WTC11 (cell line): ENCODE measurements around the gene LRFN2. TPM values are rescaled to one million over a fixed set of nuclear protein-coding genes. Genes with fewer than 3 reads are reported as not detected.

ENCODE experiments used
- ATAC-seq: fragments of 200-7000 bp; cut with Tn5 transposase; 2 replicates; pipeline ENCODE4 v1.10.0; 2021; ENCODE audit warnings: mild to moderate bottlenecking, moderate library complexity
- CTCF ChIA-PET: fragments of 300-600 bp; sonication (Branson Sonifier 250); formaldehyde crosslinking; loops from one replicate; lab custom pipeline; 2021; ENCODE audit warnings: antibody characterized with exemption; lab: Charles Lee
- POLR2A ChIA-PET: fragments of 350-600 bp; sonication (Branson Sonifier 250); formaldehyde crosslinking; loops from one replicate; lab custom pipeline; 2021; ENCODE audit warnings: antibody characterized with exemption; lab: Charles Lee
- DNase-seq: peaks from one replicate; pipeline ENCODE4 v3.0.0; 2021; ENCODE audit warnings: low spot score
- H3K27ac Mint-ChIP-seq: 2 replicates; pipeline ENCODE4 v1.8.0; 2021; ENCODE audit warnings: mixed read lengths
- H3K27me3 Mint-ChIP-seq: 2 replicates; pipeline ENCODE4 v1.8.0; 2021; ENCODE audit warnings: low read depth, mild to moderate bottlenecking, moderate library complexity, mixed read lengths
- H3K36me3 Mint-ChIP-seq: 2 replicates; pipeline ENCODE4 v1.8.0; 2021; ENCODE audit warnings: mixed read lengths
- H3K4me1 Mint-ChIP-seq: 2 replicates; pipeline ENCODE4 v1.8.0; 2022; ENCODE audit warnings: mixed read lengths
- H3K4me3 Mint-ChIP-seq: 2 replicates; pipeline ENCODE4 v1.8.0; 2021; ENCODE audit warnings: mild to moderate bottlenecking, moderate library complexity, mixed read lengths
- H3K9me3 Mint-ChIP-seq: 2 replicates; pipeline ENCODE4 v1.8.0; 2021; ENCODE audit warnings: mixed read lengths
- ATF1 ChIP-seq: sonication (generic); formaldehyde crosslinking; IDR thresholded peaks from 2 replicates; pipeline ENCODE4 v1.8.1; 2023; ENCODE audit warnings: mild to moderate bottlenecking, moderate library complexity, missing genetic modification reagents
- ERG ChIP-seq: fragments of 250-450 bp; sonication (Bioruptor Pico); IDR thresholded peaks from 2 replicates; pipeline ENCODE4 v1.8.0; 2021; ENCODE audit warnings: mild to moderate bottlenecking
- ETV6 ChIP-seq: sonication (generic); formaldehyde crosslinking; IDR thresholded peaks from 2 replicates; pipeline ENCODE4 v1.8.1; 2022; ENCODE audit warnings: mild to moderate bottlenecking, missing genetic modification reagents
- FOXJ3 ChIP-seq: sonication (generic); formaldehyde crosslinking; IDR thresholded peaks from 2 replicates; pipeline ENCODE4 v1.9.0; 2021; ENCODE audit warnings: missing genetic modification reagents, mild to moderate bottlenecking, borderline replicate concordance
- FOXK1 ChIP-seq: sonication (generic); formaldehyde crosslinking; IDR thresholded peaks from 2 replicates; pipeline ENCODE4 v1.8.0; 2022; ENCODE audit warnings: mild to moderate bottlenecking, moderate library complexity, missing genetic modification reagents
- HMGXB4 ChIP-seq: sonication (generic); formaldehyde crosslinking; IDR thresholded peaks from 2 replicates; pipeline ENCODE4 v1.8.1; 2023; ENCODE audit warnings: mild to moderate bottlenecking, moderate library complexity, missing genetic modification reagents
- JUN ChIP-seq: sonication (generic); formaldehyde crosslinking; IDR thresholded peaks from 2 replicates; pipeline ENCODE4 v1.8.0; 2023; ENCODE audit warnings: mild to moderate bottlenecking, missing genetic modification reagents
- NR1H2 ChIP-seq: sonication (generic); formaldehyde crosslinking; IDR thresholded peaks from 2 replicates; pipeline ENCODE4 v1.9.0; 2021; ENCODE audit warnings: mild to moderate bottlenecking, moderate library complexity, missing genetic modification reagents
- RELA ChIP-seq: sonication (generic); formaldehyde crosslinking; IDR thresholded peaks from 2 replicates; pipeline ENCODE4 v1.8.1; 2022; ENCODE audit warnings: missing genetic modification reagents, mild to moderate bottlenecking, borderline replicate concordance
- USF2 ChIP-seq: sonication (generic); formaldehyde crosslinking; IDR thresholded peaks from 2 replicates; pipeline ENCODE4 v1.8.1; 2023; ENCODE audit warnings: mild to moderate bottlenecking, missing genetic modification reagents, moderate library complexity
- ZBTB21 ChIP-seq: sonication (generic); formaldehyde crosslinking; IDR thresholded peaks from 2 replicates; pipeline ENCODE4 v1.8.1; 2023; ENCODE audit warnings: mild to moderate bottlenecking, missing genetic modification reagents, borderline replicate concordance
- total RNA-seq: library from RNA; stranded (reverse); gene quantifications from 3 replicates; pipeline ENCODE4 v1.2.3, GENCODE V29; 2021
- TF ChIP-seq, protein P1 (sequence below): sonication (generic); formaldehyde crosslinking; IDR thresholded peaks from 2 replicates; pipeline ENCODE4 v1.8.1; 2022; ENCODE audit warnings: mild to moderate bottlenecking, moderate library complexity, missing genetic modification reagents
- TF ChIP-seq, protein P2 (sequence below): fragments of 250-450 bp; sonication (Bioruptor Pico); IDR thresholded peaks from 2 replicates; pipeline ENCODE4 v1.9.0; 2021; ENCODE audit warnings: moderate library complexity, mild to moderate bottlenecking, inconsistent platforms, borderline replicate concordance
- TF ChIP-seq, protein P3 (sequence below): sonication (generic); formaldehyde crosslinking; IDR thresholded peaks from 2 replicates; pipeline ENCODE4 v1.8.1; 2023; ENCODE audit warnings: mild to moderate bottlenecking, missing genetic modification reagents
- TF ChIP-seq, protein P4 (sequence below): sonication (generic); formaldehyde crosslinking; IDR thresholded peaks from 2 replicates; pipeline ENCODE4 v1.8.0; 2022; ENCODE audit warnings: mild to moderate bottlenecking, missing genetic modification reagents
- TF ChIP-seq, protein P5 (sequence below): fragments of 250-450 bp; sonication (Bioruptor Pico); conservative IDR thresholded peaks from 2 replicates; pipeline ENCODE4 v1.9.0; 2021; ENCODE audit warnings: mild to moderate bottlenecking

Gene LRFN2
- total RNA-seq, 1 experiment from 2014 or later, result 1.6 TPM

- TF ChIP-seq USF2 (CRISPR knock-in tag) (no peak), HMGXB4 (CRISPR knock-in tag) (no peak), NR1H2 (CRISPR knock-in tag) (no peak), JUN (CRISPR knock-in tag) (no peak), FOXJ3 (CRISPR knock-in tag) (no peak), ZBTB21 (CRISPR knock-in tag) (no peak), ATF1 (CRISPR knock-in tag) (no peak), FOXK1 (CRISPR knock-in tag) (no peak), RELA (no peak), ERG (CRISPR knock-in tag) (no peak), ETV6 (CRISPR knock-in tag) (no peak)
- TF ChIP-seq, protein P1, sequence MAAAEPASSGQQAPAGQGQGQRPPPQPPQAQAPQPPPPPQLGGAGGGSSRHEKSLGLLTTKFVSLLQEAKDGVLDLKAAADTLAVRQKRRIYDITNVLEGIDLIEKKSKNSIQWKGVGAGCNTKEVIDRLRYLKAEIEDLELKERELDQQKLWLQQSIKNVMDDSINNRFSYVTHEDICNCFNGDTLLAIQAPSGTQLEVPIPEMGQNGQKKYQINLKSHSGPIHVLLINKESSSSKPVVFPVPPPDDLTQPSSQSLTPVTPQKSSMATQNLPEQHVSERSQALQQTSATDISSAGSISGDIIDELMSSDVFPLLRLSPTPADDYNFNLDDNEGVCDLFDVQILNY (CRISPR knock-in tag), result no peak
- TF ChIP-seq, protein P2, sequence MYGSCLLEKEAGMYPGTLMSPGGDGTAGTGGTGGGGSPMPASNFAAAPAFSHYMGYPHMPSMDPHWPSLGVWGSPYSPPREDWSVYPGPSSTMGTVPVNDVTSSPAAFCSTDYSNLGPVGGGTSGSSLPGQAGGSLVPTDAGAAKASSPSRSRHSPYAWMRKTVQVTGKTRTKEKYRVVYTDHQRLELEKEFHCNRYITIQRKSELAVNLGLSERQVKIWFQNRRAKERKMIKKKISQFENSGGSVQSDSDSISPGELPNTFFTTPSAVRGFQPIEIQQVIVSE (CRISPR knock-in tag), result no peak
- TF ChIP-seq, protein P3, sequence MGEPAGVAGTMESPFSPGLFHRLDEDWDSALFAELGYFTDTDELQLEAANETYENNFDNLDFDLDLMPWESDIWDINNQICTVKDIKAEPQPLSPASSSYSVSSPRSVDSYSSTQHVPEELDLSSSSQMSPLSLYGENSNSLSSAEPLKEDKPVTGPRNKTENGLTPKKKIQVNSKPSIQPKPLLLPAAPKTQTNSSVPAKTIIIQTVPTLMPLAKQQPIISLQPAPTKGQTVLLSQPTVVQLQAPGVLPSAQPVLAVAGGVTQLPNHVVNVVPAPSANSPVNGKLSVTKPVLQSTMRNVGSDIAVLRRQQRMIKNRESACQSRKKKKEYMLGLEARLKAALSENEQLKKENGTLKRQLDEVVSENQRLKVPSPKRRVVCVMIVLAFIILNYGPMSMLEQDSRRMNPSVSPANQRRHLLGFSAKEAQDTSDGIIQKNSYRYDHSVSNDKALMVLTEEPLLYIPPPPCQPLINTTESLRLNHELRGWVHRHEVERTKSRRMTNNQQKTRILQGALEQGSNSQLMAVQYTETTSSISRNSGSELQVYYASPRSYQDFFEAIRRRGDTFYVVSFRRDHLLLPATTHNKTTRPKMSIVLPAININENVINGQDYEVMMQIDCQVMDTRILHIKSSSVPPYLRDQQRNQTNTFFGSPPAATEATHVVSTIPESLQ (CRISPR knock-in tag), result no peak
- TF ChIP-seq, protein P4, sequence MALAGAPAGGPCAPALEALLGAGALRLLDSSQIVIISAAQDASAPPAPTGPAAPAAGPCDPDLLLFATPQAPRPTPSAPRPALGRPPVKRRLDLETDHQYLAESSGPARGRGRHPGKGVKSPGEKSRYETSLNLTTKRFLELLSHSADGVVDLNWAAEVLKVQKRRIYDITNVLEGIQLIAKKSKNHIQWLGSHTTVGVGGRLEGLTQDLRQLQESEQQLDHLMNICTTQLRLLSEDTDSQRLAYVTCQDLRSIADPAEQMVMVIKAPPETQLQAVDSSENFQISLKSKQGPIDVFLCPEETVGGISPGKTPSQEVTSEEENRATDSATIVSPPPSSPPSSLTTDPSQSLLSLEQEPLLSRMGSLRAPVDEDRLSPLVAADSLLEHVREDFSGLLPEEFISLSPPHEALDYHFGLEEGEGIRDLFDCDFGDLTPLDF, result no peak
- TF ChIP-seq, protein P5, sequence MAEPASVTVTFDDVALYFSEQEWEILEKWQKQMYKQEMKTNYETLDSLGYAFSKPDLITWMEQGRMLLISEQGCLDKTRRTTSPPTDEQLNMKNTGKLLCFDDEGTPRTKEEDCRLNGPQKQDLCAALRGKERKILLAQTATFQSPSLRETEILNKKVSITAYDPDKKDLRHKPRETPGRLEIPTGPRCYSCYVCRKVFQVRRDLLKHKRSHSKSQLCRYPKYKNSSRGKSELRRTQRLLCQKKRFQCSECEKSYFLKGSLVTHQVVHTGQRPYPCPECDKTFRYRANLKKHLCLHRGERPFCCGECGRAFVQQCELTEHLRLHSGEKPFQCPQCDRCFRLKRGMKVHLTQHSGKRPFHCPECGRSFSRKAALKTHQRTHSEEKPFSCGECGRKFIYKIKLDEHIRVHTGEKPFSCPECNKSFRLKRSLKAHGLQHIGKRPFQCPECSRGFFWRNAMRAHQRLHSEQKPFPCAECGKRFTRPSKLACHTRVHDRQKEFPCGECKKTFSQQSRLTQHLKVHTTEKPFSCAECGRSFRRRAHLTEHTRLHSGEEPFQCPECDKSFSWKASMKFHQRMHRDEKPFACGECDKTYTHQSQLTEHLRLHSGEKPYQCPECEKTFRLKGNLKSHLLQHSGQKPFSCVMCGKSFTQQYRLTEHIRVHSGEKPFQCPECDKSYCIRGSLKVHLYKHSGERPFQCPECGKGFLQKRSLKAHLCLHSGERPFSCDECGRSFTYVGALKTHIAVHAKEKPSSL, result no peak
- TF ChIP-seq, all 79 proteins: peak for 0
- H3K9me3 Mint-ChIP-seq, result no peaks in the 10 kb centered on the region
- H3K36me3 Mint-ChIP-seq, result no peaks in the 10 kb centered on the region
- no peak overlapping the region for H3K4me3 Mint-ChIP-seq
- CTCF ChIA-PET, result interaction anchor here (1.4 kb wide), 2 partner anchors 18 to 209 kb away, joined by 3 to 4 read pairs; no protein-coding TSS in a partner anchor
- POLR2A ChIA-PET, result no interaction called here
- H3K27ac Mint-ChIP-seq, result no peak overlapping the region
- H3K4me1 Mint-ChIP-seq, result peaks cover 55% of the 10 kb centered on the region
- ATAC-seq (no peak), DNase-seq (no peak)
- no peaks in the 10 kb centered on the region; the same call in 1 of the 2 replicates for H3K27me3 Mint-ChIP-seq
These were observed 47.3 kb downstream of the LRFN2 start for GRCh38 chr6:40539853-40540252.
